GM10266 (cell line): ENCODE data around the gene MIPEP.

Experiments used
- DNase-seq: peaks from one replicate; pipeline ENCODE4 v3.0.0; 2012; ENCODE audit errors: extremely low spot score
- CTCF ChIP-seq: IDR thresholded peaks from 2 replicates; pipeline ENCODE4 v1.5.1; 2012; ENCODE audit warnings: mild to moderate bottlenecking, low read depth; ENCODE audit not compliant: control insufficient read depth, insufficient read depth; ENCODE audit errors: missing control alignments

The MIPEP gene

GRCh38 chr13:23817830-23818229 lies 71.4 kb downstream of the MIPEP start:
- no peak for TF ChIP-seq CTCF

GRCh38 chr13:23817136-23817535 lies 72.1 kb downstream of the MIPEP start:
- no peak for TF ChIP-seq CTCF
- no peak for DNase-seq

More at GRCh38 chr13:23817830-23818229, 71.4 kb downstream of the MIPEP start:
- no peak for DNase-seq

- DNase-seq, result no peak
- no peak for TF ChIP-seq CTCF
These were observed 75.6 kb downstream of the MIPEP start for GRCh38 chr13:23813635-23814034.

- no peak for DNase-seq
- no peak for TF ChIP-seq CTCF
These were observed 77.7 kb downstream of the MIPEP start for GRCh38 chr13:23811366-23812062.

GRCh38 chr13:23810685-23811240 lies 78.4 kb downstream of the MIPEP start:
- TF ChIP-seq CTCF, result peak; percentile 54
- DNase-seq, result peak; percentile 36

- no peak for TF ChIP-seq CTCF
These were observed 80.4 kb downstream of the MIPEP start for GRCh38 chr13:23808803-23809202.

GRCh38 chr13:23806874-23807526 lies 82.2 kb downstream of the MIPEP start:
- TF ChIP-seq CTCF, result no peak
- no peak for DNase-seq

More at GRCh38 chr13:23808803-23809202, 80.4 kb downstream of the MIPEP start:
- no peak for DNase-seq
